ENCODE measurements around the gene ITGA8. TPM values are rescaled to one million over a fixed set of nuclear protein-coding genes. Genes with fewer than 3 reads are reported as not detected.
A peak's percentile ranks its signal among the peaks of the same experiment; 100 is the strongest.
"Not testable (repeated sequence)": the region's sequence is repeated elsewhere in the genome, so short reads cannot be mapped to it uniquely, and the experiment has no call there.

Gene ITGA8
- total and polyA plus RNA-seq, 4 donors = 149 to 885 (median 426) TPM

DNA sequence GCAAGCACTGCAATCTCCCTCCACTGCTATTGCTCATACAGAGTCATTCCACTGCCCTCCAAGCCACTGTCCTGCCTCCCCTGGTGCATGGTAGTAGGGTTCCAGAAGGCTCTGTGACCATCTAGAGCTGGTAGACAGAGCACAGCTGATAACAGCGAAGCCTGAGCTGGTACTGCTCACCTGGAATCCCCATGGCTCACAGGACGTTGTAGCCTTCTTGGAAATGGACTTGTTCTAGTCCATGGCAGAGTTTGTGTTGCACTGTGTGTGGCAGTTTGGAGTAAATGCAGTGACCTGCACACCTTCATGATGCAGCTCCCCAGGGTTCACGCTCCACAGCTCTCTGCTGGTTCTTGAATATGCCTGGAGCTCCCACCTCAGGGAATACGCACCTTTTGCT is 67.0 kb downstream of the ITGA8 start:
- H3K9me3 ChIP-seq (ENCODE audit: control insufficient read depth, low read length) = no peaks in the 10 kb centered on the region
- H3K27me3 ChIP-seq (ENCODE audit: control insufficient read depth in 1 of 2, insufficient read depth in 2 of 2, low read length in 1 of 2) = no peaks in the 10 kb centered on the region
- H3K27ac ChIP-seq (ENCODE audit: low read depth in 1 of 2, low read length in 2 of 2) = peak overlapping the region in 1 of 2 donors; percentile 72
- DNase-seq = no peak
- peaks cover 8 to 11% of the 10 kb centered on the region in 2 donors for H3K36me3 ChIP-seq (ENCODE audit: control insufficient read depth in 1 of 2, insufficient read depth in 2 of 2, low read length in 1 of 2)
- no peaks in the 10 kb centered on the region for H3K4me1 ChIP-seq (ENCODE audit: control insufficient read depth in 1 of 2, insufficient read depth in 2 of 2, low read length in 2 of 2)
- peak; percentile 37 for ATAC-seq (ENCODE audit: low FRiP score)
- H3K4me3 ChIP-seq (ENCODE audit: low read length in 2 of 2) = no peak overlapping the region
- WGBS, 2 donors = 78 to 82% methylated on average over 4 of the region's 4 CpGs
- intact Hi-C loops (cut with DNase I) = loop anchor here in 1 of 2 donors (5.0 kb wide), 1 partner anchor 50 kb away; no protein-coding TSS in a partner anchor

DNA sequence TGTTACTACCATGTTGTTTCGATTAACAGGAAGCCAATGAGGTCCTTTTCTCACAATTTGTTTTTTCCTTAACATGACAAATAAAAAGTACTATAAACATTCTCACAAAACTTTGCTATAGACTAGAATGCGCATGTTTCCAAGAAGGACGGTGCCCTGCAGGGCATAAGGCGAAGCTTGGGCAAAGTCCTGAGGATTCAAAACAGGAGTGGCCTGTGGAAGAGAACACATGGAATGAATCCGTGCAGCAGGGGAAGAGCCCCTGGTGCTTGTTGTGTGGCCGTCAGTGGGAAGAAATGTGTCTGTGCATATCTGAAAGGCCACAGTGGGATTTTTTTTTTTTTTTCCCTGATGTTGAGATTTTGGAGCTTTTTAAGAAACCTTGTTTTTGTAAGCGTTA is 67.6 kb downstream of the ITGA8 start:
- no peaks in the 10 kb centered on the region for H3K4me1 ChIP-seq (ENCODE audit: control insufficient read depth in 1 of 2, insufficient read depth in 2 of 2, low read length in 2 of 2)
- H3K27me3 ChIP-seq (ENCODE audit: control insufficient read depth in 1 of 2, insufficient read depth in 2 of 2, low read length in 1 of 2) = no peaks in the 10 kb centered on the region
- WGBS, 2 donors = 35% methylated on average over 7 of the region's 7 CpGs
- intact Hi-C loops (cut with DNase I) = loop anchor here in 1 of 2 donors (5.0 kb wide), 1 partner anchor 50 kb away; no protein-coding TSS in a partner anchor
- peaks cover 8 to 11% of the 10 kb centered on the region in 2 donors for H3K36me3 ChIP-seq (ENCODE audit: control insufficient read depth in 1 of 2, insufficient read depth in 2 of 2, low read length in 1 of 2)
- ATAC-seq (ENCODE audit: low FRiP score) = no peak
- DNase-seq = no peak
- H3K4me3 ChIP-seq (ENCODE audit: low read length in 2 of 2) = no peak overlapping the region
- H3K27ac ChIP-seq (ENCODE audit: low read depth in 1 of 2, low read length in 2 of 2) = peak overlapping the region in 1 of 2 donors; percentile 80
- no peaks in the 10 kb centered on the region for H3K9me3 ChIP-seq (ENCODE audit: control insufficient read depth, low read length)

DNA sequence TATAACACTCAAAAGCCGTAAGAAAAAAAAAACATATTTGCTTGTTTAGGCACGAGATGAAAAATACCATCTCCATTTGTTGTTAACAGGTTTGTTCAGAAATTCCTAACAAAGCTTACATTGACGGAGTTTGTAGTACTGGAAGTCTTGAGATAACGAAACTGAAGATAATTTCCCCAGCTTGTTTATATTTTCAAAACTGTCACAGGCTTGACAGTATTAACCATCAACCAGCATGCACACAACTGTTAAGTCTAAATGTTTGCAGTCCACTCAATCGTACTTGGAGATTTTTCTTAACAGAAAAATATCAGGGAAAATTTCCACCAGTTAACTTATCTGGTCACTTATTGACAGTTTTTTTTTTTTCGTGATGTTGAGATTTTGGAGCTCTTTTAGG is 68.5 kb downstream of the ITGA8 start:
- no peaks in the 10 kb centered on the region for H3K4me1 ChIP-seq (ENCODE audit: control insufficient read depth in 1 of 2, insufficient read depth in 2 of 2, low read length in 2 of 2)
- 30 to 39% methylated on average over 6 of the region's 6 CpGs for WGBS, 2 donors

DNA sequence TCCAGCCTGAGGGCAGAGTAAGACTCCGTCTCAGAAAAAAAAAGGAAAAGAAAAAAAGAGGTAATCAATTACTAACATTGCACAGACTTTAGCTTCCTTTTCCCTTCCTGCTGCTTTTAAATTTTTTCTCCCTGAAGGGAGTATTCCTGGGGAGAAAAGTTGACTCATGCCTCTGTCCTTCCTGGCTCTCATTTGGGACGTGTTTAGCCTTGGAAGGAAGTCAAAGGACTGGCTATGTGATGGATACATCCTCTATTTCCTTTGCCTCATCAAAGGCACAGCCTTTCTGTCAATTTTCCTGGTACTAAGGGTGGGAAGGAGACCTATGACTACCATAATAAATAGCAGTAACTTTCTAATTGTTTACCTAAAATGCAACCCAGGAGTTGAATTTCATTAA is 77.6 kb downstream of the ITGA8 start:
- no peak overlapping the region for H3K27ac ChIP-seq (ENCODE audit: low read depth in 1 of 2, low read length in 2 of 2)
- 20 to 31% methylated on average over 2 of the region's 2 CpGs for WGBS, 2 donors

More for the DNA sequence above, 68.5 kb downstream of the ITGA8 start:
- peak overlapping the region in 1 of 2 donors; percentile 28 for H3K27ac ChIP-seq (ENCODE audit: low read depth in 1 of 2, low read length in 2 of 2)
- no peak for ATAC-seq (ENCODE audit: low FRiP score)
- no peaks in the 10 kb centered on the region for H3K9me3 ChIP-seq (ENCODE audit: control insufficient read depth, low read length)
- no peak overlapping the region for H3K4me3 ChIP-seq (ENCODE audit: low read length in 2 of 2)
- no peak for DNase-seq
- intact Hi-C loops (cut with DNase I) = loop anchor here in 1 of 2 donors (5.0 kb wide), 1 partner anchor 49 kb away; no protein-coding TSS in a partner anchor
- no peaks in the 10 kb centered on the region for H3K27me3 ChIP-seq (ENCODE audit: control insufficient read depth in 1 of 2, insufficient read depth in 2 of 2, low read length in 1 of 2)
- peaks cover 6 to 11% of the 10 kb centered on the region in 2 donors for H3K36me3 ChIP-seq (ENCODE audit: control insufficient read depth in 1 of 2, insufficient read depth in 2 of 2, low read length in 1 of 2)

DNA sequence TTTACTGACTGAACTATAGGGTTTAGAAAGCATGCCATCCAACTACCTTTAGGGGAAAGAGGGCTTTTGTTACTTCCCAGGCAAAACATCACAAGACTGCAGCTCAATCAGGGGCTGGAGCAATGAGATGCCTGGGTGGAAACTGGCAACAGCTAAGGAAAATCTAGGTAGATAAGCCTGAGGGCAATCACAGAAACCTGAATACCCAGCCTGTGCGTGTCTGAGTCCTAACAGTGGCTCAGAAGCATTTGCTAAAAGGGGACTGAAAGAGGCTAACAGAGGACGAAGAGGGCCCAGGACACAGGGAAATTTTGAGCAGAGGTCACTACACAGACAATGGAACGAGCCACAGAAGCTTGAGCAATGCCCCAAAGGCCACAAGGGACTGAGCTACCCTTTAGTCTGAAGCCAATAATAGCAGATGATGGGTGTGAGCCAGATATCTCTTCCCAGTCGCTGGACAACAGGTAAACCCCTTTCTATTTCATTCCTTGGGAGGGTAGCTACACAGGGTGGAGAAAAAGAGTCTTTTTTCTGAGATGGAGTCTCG is 79.1 kb downstream of the ITGA8 start:
- Histone ChIP-seq H3K4me1 (ENCODE audit: control insufficient read depth in 1 of 2, insufficient read depth in 2 of 2, low read length in 2 of 2) (peaks cover 2 to 13% of the 10 kb centered on the region in 2 donors), H3K9me3 (ENCODE audit: control insufficient read depth, low read length) (no peaks in the 10 kb centered on the region), H3K27me3 (ENCODE audit: control insufficient read depth in 1 of 2, insufficient read depth in 2 of 2, low read length in 1 of 2) (no peaks in the 10 kb centered on the region), H3K36me3 (ENCODE audit: control insufficient read depth in 1 of 2, insufficient read depth in 2 of 2, low read length in 1 of 2) (peaks cover 6 to 22% of the 10 kb centered on the region in 2 donors), H3K27ac (ENCODE audit: low read depth in 1 of 2, low read length in 2 of 2) (peak overlapping the region in 1 of 2 donors; percentile 45), H3K4me3 (ENCODE audit: low read length in 2 of 2) (no peak overlapping the region)
- intact Hi-C loops (cut with DNase I) = loop anchor here in 1 of 2 donors (10.0 kb wide), 1 partner anchor 74 kb away; the partner anchor contains the start of gene ITGA8
- DNase-seq (no peak), ATAC-seq (ENCODE audit: low FRiP score) (no peak)
- 71 to 74% methylated on average over 5 of the region's 5 CpGs for whole genome bisulfite sequencing, 2 donors

More for the DNA sequence above, 77.6 kb downstream of the ITGA8 start:
- Histone ChIP-seq H3K9me3 (ENCODE audit: control insufficient read depth, low read length) (no peaks in the 10 kb centered on the region), H3K4me1 (ENCODE audit: control insufficient read depth in 1 of 2, insufficient read depth in 2 of 2, low read length in 2 of 2) (peaks cover 2 to 6% of the 10 kb centered on the region in 2 donors), H3K36me3 (ENCODE audit: control insufficient read depth in 1 of 2, insufficient read depth in 2 of 2, low read length in 1 of 2) (peaks cover 11 to 22% of the 10 kb centered on the region in 2 donors), H3K27me3 (ENCODE audit: control insufficient read depth in 1 of 2, insufficient read depth in 2 of 2, low read length in 1 of 2) (no peaks in the 10 kb centered on the region), H3K4me3 (ENCODE audit: low read length in 2 of 2) (no peak overlapping the region)
- intact Hi-C loops (cut with DNase I) = loop anchor here in 1 of 2 donors (10.0 kb wide), 1 partner anchor 73 kb away; the partner anchor contains the start of gene ITGA8
- DNase-seq (no peak), ATAC-seq (ENCODE audit: low FRiP score) (no peak)

DNA sequence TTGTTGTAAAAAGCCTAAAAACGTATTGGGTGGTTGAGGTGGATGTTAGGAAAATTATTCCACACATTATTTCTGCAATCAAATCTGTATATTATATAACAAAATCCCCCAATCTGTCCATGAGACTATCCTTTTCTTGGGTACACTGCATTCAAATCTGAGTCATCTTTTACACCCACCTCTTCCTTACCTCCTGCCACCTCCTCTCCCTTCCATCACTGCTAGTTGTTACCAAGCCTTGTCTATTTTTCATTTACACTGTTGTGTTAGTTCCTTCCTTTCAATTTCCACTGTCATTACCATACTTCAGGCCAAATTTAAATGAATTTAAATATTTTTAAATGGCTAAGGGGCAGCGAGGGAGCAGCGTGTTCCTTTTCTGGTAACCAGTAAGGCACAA is 83.3 kb downstream of the ITGA8 start:
- Histone ChIP-seq H3K4me1 (ENCODE audit: control insufficient read depth in 1 of 2, insufficient read depth in 2 of 2, low read length in 2 of 2) (peaks cover 5 to 8% of the 10 kb centered on the region in 2 donors), H3K9me3 (ENCODE audit: control insufficient read depth, low read length) (no peaks in the 10 kb centered on the region), H3K27ac (ENCODE audit: low read depth in 1 of 2, low read length in 2 of 2) (no peak overlapping the region), H3K4me3 (ENCODE audit: low read length in 2 of 2) (no peak overlapping the region), H3K27me3 (ENCODE audit: control insufficient read depth in 1 of 2, insufficient read depth in 2 of 2, low read length in 1 of 2) (no peaks in the 10 kb centered on the region), H3K36me3 (ENCODE audit: control insufficient read depth in 1 of 2, insufficient read depth in 2 of 2, low read length in 1 of 2) (peaks cover 5 to 19% of the 10 kb centered on the region in 2 donors)
- 64 to 68% methylated on average over 3 of the region's 3 CpGs for WGBS, 2 donors
- DNase-seq = no peak
- no peak for ATAC-seq (ENCODE audit: low FRiP score)
- intact Hi-C loops (cut with DNase I) = no loop called here

DNA sequence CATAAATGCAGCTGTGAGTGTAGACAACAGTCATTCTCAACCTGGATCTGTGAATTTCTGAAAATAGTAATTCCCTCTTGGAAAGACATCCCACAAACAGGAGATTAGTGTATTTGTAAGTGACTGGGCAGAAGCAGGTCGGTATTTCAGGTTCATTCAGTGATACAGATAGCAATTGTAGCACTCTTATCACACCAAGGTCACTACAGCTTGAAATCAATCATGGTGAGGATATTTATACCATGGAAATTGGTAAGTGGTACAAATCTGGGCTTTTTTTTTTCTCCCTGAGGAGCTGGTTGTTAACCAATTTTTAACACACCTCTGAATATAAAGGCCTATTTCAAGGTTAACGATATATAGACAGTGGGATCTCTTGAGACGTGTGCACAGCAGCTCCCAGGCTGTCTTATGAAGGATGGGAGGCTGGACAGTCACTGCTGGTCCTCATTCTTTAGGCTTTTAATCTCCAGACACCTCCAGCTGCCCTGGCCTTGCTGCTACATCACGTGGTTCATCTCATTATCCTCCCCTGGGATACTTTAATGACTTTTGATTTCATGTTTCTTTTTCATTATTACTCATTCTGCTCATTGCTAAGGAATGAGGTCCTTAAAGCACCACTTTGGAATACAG is 87.1 kb downstream of the ITGA8 start:
- 64 to 69% methylated on average over 4 of the region's 4 CpGs for WGBS, 2 donors
- Histone ChIP-seq H3K4me1 (ENCODE audit: control insufficient read depth in 1 of 2, insufficient read depth in 2 of 2, low read length in 2 of 2) (peaks cover 6 to 8% of the 10 kb centered on the region in 2 donors), H3K4me3 (ENCODE audit: low read length in 2 of 2) (no peak overlapping the region), H3K9me3 (ENCODE audit: control insufficient read depth, low read length) (no peaks in the 10 kb centered on the region), H3K27me3 (ENCODE audit: control insufficient read depth in 1 of 2, insufficient read depth in 2 of 2, low read length in 1 of 2) (no peaks in the 10 kb centered on the region), H3K36me3 (ENCODE audit: control insufficient read depth in 1 of 2, insufficient read depth in 2 of 2, low read length in 1 of 2) (peaks cover 3 to 6% of the 10 kb centered on the region in 2 donors), H3K27ac (ENCODE audit: low read depth in 1 of 2, low read length in 2 of 2) (peak overlapping the region in 1 of 2 donors; percentile 59)
- intact Hi-C loops (cut with DNase I) = no loop called here
- DNase-seq = no peak
- no peak for ATAC-seq (ENCODE audit: low FRiP score)

DNA sequence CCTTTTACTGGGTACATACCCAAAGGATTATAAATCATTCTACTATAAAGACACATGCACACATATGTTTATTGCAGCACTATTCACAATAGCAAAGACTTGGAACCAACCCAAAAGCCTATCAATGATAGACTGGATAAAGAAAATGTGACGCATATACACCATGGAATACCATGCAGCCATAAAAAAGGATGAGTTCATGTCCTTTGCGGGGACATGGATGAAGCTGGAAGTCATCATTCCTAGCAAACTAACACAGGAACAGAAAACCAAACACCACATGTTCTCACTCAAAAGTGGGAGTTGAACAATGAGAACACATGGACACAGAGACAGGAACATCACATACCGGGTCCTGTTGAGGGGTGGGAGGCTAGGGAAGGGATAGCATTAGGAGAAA is 88.5 kb downstream of the ITGA8 start:
- peaks cover 5 to 13% of the 10 kb centered on the region in 2 donors for H3K4me1 ChIP-seq (ENCODE audit: control insufficient read depth in 1 of 2, insufficient read depth in 2 of 2, low read length in 2 of 2)
- DNase-seq; H3K9me3 ChIP-seq (ENCODE audit: control insufficient read depth, low read length); H3K27ac ChIP-seq (ENCODE audit: low read depth in 1 of 2, low read length in 2 of 2); intact Hi-C loops (cut with DNase I); H3K27me3 ChIP-seq (ENCODE audit: control insufficient read depth in 1 of 2, insufficient read depth in 2 of 2, low read length in 1 of 2); ATAC-seq (ENCODE audit: low FRiP score); H3K36me3 ChIP-seq (ENCODE audit: control insufficient read depth in 1 of 2, insufficient read depth in 2 of 2, low read length in 1 of 2); H3K4me3 ChIP-seq (ENCODE audit: low read length in 2 of 2): not testable (repeated sequence)
- WGBS, 2 donors = 97 to 98% methylated on average over 3 of the region's 3 CpGs
